Gastroesophageal sphincter (tissue), 3 donors: ENCODE data around the gene A4GALT.

Source experiments
- EP300 ChIP-seq: sonication (generic); formaldehyde crosslinking; IDR thresholded peaks from one replicate; pipeline ENCODE4 v1.6.1; 2017; ENCODE audit warnings: antibody characterized with exemption, mild to moderate bottlenecking
- POLR2A ChIP-seq, 2 donors: fragments of 450-650 bp; IDR thresholded peaks; one replicate each; pipeline ENCODE4 v1.6.1; 2017; ENCODE audit warnings: antibody characterized with exemption in 2 of 2, mild to moderate bottlenecking in 2 of 2, moderate library complexity in 1 of 2
- TF ChIP-seq, protein P1 (sequence below), 4 experiments: fragments of 200-600 bp in 2 of 4; fragments of 450-650 bp in 2 of 4; sonication (generic) in 1 of 4; IDR thresholded peaks; one replicate each; pipeline ENCODE4 v1.5.1; 2017 to 2019; ENCODE audit warnings: antibody characterized with exemption in 4 of 4, mild to moderate bottlenecking in 2 of 4, moderate library complexity in 2 of 4

DNA sequence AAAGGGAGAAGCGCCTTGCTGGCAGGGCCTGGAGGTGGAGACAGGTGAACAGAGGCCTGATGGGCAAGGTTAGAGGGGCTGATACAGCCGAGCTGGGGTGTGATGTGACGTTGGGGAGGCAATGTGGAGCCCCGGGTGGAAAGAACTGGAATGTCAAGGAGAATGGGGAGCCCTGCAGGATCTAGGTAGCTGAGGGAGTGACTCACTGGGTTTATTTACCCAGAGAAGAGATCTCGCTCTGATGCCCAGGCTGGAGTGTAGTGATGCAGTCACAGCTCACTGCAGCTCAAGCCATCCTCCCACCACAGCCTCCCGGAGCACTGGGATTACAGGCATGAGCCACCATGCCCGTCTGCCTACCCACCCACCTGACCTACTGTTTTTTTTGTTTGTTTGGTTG lies 69.5 kb downstream of the A4GALT start:
- TF ChIP-seq, protein P1, sequence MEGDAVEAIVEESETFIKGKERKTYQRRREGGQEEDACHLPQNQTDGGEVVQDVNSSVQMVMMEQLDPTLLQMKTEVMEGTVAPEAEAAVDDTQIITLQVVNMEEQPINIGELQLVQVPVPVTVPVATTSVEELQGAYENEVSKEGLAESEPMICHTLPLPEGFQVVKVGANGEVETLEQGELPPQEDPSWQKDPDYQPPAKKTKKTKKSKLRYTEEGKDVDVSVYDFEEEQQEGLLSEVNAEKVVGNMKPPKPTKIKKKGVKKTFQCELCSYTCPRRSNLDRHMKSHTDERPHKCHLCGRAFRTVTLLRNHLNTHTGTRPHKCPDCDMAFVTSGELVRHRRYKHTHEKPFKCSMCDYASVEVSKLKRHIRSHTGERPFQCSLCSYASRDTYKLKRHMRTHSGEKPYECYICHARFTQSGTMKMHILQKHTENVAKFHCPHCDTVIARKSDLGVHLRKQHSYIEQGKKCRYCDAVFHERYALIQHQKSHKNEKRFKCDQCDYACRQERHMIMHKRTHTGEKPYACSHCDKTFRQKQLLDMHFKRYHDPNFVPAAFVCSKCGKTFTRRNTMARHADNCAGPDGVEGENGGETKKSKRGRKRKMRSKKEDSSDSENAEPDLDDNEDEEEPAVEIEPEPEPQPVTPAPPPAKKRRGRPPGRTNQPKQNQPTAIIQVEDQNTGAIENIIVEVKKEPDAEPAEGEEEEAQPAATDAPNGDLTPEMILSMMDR (IDR thresholded peaks at IDR 0.05), result no peak
- TF ChIP-seq EP300 (no peak), POLR2A (IDR thresholded peaks at IDR 0.05) (no peak)
